ENCODE data around the gene CLEC1A.

The CLEC1A gene

DNA sequence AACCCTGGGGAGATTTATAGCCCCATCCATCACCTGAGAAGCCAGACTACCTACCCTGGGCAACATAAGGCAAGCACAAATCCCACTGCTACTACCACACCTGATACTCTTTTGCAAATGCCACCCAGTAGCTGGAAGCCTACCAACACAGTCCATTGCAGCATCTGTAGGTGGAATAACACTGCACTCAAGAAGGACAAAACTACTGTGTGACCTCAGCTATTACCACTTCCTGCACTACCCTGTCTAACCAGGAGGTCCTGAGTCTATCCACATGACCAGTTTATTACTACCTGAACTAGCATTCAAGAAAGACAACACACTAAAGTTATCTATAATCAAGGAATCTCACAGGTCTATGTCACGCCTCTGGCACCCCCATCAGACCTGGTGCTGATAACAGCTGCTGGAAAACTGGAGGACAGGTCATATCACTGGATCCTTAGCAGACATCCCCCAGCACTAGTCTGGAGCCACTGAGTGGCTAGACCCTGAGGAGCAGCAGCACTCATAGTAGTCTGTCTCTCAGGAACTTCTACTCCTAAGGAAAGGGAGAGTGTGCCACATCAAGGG is 2.9 kb upstream of the CLEC1A start:
- H3K4me3 ChIP-seq (ENCODE audit: low read depth, low read length): no peak overlapping the region

DNA sequence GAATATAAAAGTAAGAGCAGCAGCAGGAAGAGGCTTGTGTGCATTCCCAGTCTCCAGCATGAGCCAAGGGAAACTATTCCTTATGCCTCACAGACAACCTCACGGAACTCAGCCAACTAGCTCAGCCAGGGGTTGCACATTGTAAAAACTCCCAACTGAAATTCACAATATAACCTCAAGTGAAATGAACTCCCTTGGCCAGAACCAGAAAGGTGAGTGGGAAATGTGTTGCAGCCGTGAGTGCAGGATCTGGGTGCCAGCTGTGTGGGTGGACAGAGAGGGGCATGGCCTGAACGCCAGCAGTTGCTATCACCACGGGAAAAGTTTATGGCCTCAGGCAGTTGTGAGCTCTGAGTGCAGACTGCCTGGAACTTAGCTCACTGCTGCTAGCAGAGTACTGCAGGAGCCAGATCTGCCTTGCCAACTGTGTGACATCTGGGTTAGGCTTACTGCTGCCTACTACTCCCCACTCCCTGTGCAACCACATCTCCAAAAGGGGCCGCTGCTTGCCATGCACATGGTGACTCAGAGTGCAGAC is 2.3 kb upstream of the CLEC1A start:
- H3K4me3 ChIP-seq (ENCODE audit: low read depth, low read length): no peak overlapping the region

DNA sequence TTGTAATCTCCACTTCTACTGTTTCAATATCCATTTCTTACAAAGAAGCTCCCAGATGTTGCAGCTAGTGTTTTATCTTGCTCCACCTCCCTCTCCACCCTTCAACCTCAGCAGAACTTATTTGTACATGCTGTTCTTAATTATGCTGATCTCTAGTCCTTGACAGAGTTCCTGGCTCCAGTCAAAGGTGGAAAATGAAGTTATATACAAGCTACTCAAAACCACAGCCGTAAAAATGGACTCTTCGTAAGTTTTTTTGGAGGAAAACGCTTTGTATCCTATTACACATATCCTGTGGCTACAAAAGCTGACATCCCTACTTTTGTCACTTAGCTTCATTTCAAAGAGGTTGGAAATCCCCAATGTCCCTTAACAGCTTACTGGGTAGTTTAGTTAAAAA is 1.3 kb downstream of the CLEC1A start:
- no peak overlapping the region for H3K4me3 ChIP-seq (ENCODE audit: low read depth, low read length)

DNA sequence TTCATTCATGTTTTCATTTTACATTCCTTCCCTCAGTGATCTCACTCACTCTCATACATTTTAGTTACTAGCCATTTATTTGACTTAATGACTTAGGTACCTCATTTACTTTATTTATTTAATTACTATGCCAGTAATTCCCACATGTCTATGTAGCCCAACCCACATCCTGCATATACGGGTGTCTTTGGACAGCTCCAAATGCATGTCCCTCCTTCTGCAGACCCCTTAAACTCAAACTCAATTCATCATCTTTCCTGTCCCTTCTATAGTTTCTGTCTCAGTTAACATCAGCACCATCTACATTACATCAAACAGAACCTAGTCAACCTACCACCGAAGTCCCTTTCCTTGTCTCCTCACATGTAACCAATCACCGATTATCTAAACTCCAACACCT is 2.8 kb downstream of the CLEC1A start:
- H3K4me3 ChIP-seq (ENCODE audit: low read depth, low read length): no peak overlapping the region

DNA sequence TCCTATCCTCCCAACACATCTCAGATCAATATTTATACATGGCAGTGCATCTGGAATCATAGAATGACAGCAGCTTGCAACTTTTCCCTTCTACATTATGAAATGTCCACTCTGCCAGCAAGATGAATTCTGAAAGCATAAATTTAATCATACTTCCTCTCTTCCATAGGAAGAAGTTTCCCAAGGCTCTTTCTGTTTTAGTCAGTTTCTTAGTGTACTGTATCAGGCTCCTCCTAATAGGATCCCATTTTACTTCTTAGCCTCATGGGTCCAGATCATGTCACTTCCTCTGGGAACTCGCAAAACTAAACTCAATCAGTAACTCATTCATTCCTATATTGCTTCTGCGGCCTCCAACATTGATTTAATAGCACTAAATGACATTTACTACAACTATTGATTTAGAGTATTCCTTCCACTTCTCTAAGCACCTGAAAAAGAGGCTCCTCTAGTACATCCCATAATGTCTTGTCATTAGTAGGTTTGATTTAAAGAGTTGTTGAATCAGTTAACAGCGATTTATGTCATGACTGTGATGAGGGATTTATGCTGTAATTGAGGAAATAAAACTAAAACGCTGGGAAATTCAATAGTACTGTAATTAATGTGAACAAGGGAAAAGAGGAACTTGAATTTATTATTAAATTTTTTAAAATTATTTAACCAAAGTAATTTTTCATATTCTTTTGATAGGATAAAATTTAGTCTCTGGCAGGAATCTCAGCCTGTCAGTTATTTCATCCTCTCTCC is 4.0 kb downstream of the CLEC1A start:
- H3K4me3 ChIP-seq (ENCODE audit: low read depth, low read length): no peak overlapping the region

DNA sequence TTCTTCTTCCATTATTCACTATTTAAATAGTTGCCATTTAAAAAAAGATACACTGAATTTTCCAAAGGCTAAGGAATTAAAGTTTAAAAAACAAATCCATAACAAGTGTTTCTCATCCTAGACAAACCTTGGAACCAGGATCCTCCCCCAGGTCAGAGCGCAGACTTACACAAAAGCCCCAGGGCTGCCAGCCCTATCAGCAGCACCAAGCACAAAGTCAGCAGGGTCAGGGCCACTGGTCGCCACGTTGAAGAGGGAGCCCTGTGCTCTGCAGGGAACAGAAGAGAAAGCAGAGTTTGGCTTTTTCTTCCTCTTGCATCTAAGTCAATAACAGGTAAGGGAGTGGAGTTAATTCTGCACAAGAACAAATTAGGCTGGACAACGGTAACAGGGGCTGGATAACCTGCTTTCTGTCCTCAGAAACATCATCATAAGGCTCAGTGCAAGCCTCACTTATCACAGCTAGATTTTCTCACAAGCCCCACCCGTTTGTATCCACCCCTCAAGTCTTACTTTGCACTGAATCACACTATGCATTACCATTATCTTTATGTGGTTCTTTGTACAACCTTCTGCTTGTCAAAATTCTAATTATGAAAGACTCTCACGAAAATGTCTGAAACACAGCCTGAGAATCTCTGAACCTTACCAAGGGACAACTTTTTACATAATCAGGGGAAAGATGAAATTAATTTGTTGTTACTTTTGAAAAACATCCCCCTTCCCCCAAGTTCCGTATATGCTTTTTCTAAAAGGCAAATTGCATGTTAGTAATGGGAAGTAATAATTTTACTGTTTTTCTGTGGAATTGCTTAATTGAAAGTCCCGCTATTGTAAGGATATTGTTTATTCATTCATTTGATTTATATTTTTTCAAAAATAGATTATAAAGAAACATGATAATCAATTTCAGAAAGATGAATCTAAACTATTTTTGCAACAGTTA is 9.6 kb downstream of the CLEC1A start:
- no peak overlapping the region for H3K4me3 ChIP-seq (ENCODE audit: low read depth, low read length)

DNA sequence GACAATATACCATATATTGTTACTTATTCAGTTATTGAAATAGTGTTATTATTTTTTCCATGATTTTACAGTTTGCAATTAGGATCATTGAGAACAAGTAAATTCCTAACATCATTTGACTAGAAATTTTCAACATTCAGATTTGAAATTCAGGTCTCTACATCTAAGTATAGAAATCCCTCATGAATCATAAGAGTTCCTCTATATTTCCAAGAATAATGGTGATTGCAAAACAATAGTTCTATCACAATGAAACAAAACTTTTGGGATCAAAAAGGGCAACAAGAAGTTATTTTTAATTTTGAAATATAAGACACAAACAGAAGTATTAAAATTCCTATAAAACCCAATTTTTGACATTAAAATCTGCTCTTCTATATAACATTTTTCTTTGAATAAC is 10.8 kb downstream of the CLEC1A start:
- H3K4me3 ChIP-seq (ENCODE audit: low read depth, low read length): no peak overlapping the region

DNA sequence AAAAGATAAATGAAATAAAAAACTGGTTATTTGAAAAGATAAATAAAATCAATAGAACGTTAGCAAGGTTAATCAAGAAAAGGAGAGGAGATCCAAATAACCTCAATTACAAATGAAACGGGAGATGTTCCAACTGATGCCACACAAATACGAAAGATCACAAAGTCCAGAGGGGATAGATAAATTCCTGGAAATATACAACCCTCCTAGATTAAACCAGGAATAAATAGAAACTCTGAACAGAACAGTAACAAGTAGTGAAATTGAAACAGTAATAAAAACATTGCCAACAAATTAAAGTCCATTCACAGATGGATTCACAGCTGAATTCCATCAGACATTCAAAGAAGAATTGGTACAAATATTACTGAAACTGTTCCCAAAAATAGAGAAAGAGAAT is 12.4 kb downstream of the CLEC1A start:
- no peak overlapping the region for H3K4me3 ChIP-seq (ENCODE audit: low read depth, low read length)

DNA sequence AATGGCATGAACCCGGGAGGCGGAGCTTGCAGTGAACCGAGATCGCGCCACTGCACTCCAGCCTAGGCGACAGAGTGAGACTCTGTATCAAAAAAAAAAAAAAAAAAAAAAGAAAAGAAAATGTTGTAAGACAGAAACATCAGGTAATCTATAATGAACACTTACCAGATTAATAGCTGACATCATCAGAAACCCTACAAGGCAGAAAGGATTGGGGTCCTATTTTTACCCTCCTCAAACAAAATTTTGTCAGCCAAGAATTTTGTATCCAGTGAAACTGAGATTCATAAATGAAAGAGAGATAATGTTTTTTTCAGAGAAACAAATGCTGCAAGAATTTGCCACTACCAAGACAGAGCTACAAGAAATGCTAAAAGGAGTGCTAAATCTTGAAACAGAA is 14.1 kb downstream of the CLEC1A start:
- no peak overlapping the region for H3K4me3 ChIP-seq (ENCODE audit: low read depth, low read length)

DNA sequence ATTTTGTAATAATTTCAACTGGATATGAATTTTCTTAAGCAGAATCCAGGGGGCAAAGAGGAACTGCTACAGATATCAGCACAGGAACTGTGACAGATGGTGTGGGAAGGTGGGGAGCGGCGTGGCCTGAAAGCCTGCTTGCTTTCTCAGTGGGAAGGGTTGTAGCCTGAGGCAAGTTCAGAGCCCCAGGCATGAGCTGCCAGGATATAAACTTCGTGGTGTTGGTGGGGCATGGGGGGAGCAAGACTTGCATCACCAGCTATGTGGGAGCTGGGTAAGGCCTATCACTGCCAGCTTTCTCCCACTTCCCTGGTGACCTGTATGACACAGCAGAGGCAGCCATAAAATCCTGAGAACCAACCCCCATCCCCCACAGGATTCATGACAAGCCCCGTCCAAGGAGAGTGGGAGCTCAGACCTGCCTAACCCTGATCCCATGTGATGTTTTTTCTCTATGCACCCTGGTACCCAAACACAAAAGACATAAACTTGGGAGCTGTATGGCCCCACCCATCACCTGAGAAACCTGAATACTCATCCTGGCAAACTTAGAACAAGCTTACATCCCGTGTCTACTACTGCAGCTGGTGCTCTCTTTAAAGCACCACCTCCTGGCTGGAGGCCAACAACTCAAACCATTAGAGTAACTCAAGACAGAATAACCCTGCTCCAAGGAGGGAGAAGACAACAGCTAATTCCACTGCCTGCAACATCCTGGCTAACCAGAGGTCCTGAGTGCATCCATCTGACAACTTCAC is 16.5 kb downstream of the CLEC1A start:
- no peak overlapping the region for H3K4me3 ChIP-seq (ENCODE audit: low read depth, low read length)

DNA sequence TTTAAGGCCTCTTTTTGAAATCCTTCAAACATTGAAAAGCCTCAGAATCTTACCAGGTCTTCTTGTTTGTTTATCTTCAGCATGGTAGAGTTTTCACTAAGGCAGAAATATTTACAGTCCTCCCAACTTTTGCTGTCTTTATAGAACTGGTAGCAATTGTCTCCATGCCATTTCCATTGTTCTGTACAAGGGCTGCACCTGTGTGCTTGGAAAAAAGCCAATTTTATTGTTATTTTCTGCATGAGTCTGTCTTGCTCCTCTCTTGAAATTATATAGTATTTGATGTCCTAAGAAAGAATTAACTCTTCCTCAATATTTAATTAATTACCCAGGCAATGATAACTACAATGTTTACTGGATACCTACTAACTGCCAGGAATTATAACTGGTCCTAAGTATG is 23.3 kb downstream of the CLEC1A start:
- H3K4me3 ChIP-seq (ENCODE audit: low read depth, low read length): no peak overlapping the region

DNA sequence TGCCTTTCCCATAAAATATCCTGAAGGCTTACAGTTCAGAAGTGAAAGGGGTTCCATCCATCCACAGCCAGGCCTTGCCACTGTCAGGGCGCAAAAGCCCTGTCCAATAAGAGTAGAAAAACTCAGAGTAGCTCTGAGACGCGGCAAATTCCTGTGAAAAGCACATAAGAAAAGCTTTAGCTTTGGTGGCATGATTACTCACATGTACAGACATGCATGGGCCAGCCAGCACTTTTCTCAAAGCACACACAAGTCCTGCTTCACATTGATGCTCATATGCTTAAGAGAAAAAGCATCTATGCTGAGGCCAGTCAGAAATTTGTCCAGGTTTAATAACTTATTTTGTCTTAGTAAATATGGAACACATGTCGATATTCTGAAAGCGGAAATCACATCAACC is 25.5 kb downstream of the CLEC1A start:
- no peak overlapping the region for H3K4me3 ChIP-seq (ENCODE audit: low read depth, low read length)

DNA sequence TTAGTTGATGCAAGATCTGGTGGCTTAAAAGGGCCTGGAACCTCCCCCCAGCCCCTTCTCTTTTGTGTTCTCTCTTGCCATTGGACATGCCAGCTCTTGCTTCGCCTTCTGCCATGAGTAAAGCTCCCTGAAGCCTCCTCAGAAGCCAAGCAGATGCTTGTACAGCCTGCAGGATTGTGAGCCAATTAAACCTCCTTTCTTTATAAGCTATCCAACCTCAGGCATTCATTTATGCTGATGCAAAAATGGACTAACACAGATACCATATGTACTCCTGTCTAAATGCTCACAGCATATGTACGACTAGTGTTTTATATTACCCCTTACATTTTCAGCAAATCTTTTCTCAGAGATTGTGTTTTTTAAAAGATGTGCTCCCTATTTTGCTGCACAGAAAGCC is 26.7 kb downstream of the CLEC1A start:
- no peak overlapping the region for H3K4me3 ChIP-seq (ENCODE audit: low read depth, low read length)

DNA sequence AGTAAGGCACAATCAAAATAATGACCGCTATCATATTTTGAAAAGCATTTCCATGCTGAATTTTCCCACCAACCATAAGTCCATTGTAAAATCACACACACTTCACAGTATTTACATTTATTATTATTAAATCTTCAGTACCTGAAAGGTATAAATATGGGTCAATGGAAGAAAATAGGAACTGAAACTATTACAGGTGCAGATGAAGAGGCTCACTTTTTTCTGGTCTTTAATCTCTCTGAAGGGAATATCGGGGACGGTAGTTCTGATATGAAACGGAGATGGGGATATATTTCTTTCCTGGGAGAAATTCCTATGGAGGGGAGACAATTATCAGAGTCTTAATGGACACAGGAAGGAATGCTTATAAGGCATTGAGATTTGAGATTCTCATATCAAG is 28.4 kb downstream of the CLEC1A start:
- H3K4me3 ChIP-seq (ENCODE audit: low read depth, low read length): no peak overlapping the region

DNA sequence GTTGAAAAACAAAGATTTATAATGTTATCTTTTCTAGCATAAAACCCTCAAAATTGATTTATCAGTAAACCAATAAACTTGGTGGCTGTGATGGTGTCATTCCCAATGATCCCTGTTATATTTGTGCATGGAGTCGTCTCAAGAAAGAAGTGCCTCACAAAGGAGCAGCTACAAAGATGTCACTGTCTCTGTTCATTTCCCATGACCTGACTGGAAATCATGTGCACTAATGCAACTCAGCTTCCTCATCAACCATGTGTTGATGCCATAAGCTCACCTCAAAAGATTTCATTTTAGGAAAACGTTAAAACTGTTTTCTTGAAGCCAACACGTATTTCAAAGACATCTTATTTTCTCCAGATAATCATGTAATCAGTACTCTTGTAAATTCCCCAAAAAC is 28.8 kb downstream of the CLEC1A start:
- no peak overlapping the region for H3K4me3 ChIP-seq (ENCODE audit: low read depth, low read length)

DNA sequence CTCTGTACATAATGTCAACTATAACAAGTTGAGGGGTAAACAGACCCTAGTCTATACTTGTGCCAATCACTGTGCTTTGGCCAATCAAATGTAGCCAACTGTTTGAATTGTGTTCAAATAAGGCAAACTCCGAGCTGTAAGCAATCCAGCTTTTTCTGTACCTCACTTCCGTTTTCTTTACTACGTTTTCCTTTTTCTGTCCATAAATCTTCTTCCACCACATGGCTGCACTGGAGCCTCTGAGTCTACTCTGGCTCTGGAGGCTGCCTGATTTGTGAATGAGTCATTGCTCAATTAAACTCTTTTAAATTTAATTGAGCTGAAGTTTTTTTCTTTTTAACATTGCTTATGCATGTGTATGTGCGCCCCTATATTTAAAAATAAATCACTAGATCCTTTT is 29.7 kb downstream of the CLEC1A start:
- H3K4me3 ChIP-seq (ENCODE audit: low read depth, low read length): no peak overlapping the region

DNA sequence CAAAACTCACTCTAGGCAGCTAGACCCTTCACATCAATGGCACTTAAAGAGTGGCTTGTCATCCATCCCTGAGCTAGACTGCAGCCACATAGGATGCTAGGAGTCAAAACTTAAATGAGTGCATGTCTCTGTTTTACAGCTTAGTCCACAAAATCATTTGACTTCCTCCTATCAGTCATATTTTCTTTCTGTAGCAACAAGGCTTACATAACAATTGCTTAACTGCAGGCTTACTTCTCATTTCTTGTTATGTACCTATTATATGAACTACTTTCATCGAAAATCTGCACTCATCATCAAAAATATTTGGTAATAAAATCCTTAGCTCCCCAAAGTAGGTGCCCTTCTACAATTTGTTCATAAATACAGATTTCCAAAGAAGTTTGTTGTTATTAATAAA is 30.1 kb downstream of the CLEC1A start:
- no peak overlapping the region for H3K4me3 ChIP-seq (ENCODE audit: low read depth, low read length)

DNA sequence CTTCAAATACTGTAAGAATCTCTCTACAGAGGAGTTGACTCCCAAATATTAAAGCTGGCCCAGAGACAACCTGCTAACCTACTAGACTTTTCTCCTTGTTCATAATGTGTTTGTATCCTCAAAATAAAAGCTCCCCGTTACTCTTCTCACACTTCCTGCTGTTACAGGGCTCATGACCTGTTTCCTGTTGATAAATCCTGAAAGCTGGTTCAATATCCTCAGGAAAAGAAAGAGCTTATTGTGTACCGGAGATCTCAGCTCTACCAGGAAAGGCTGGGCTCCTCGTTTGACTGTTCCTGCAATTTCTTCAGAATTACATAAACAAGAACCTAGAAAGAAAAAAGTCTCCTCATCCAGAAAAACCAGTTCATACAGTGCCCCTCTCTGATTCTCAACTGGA is 30.8 kb downstream of the CLEC1A start:
- no peak overlapping the region for H3K4me3 ChIP-seq (ENCODE audit: low read depth, low read length)

DNA sequence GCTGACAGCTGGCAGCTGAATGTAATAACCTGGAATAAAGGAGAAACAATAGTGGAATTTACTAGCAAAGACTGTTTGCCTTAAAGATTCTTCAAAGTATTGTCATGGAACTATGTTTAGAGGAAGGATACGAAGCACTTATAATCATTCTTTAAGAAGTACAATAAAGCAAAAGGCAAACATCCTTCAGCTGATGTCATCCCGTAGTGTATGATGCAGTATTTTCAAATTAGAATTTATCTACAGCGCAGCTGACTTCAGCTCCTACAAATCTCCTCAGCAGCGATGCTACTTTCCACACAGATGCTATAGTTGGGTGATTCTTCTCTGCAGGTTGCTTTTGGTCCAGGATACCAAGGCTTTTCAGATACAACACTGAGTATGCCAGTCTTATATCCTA is 31.5 kb downstream of the CLEC1A start:
- no peak overlapping the region for H3K4me3 ChIP-seq (ENCODE audit: low read depth, low read length)

DNA sequence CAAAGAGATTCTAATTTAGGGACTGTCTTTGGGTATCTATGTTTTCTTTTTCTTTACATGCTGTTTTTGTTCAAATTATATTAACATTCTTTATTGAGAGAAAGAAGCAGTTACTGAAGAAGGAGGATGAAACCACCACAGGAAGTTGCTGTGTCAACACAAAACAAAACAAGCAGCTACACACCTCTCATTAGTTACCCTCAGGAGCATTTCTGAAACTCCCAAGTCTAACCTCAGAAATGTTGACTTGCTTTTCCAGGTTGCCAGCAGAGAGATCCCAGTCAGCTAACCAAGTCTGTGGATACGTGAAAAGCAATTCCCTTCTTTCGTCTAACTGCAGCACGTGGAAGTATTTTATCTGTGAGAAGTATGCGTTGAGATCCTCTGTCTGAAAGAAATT is 33.5 kb downstream of the CLEC1A start:
- no peak overlapping the region for H3K4me3 ChIP-seq (ENCODE audit: low read depth, low read length)

DNA sequence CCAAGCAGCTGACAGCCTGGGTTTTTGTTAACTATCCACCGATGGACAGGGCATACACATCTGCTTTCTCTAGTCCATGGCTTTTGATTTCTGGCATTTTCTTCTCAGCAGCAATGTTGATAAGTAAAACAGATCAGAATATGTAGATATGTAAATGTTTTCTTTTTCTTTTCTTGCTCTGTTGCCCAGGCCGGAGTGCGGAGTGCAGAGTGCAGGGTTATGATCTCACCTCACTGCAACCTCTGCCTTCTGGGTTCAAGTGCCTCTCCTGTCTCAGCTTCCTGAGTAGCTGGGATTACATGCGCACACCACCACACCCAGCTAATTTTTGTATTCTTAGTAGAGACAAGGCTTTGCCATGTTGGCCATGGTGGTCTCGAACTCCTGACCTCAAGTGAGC is 40.4 kb downstream of the CLEC1A start:
- no peak overlapping the region for H3K4me3 ChIP-seq (ENCODE audit: low read depth, low read length)
